Measurements from ENCODE around the gene AIG1. TPM values are rescaled to one million over a fixed set of nuclear protein-coding genes. Genes with fewer than 3 reads are reported as not detected.

AIG1 gene
- total RNA-seq, 1 donor from 2014 or later = 32.2 TPM

DNA sequence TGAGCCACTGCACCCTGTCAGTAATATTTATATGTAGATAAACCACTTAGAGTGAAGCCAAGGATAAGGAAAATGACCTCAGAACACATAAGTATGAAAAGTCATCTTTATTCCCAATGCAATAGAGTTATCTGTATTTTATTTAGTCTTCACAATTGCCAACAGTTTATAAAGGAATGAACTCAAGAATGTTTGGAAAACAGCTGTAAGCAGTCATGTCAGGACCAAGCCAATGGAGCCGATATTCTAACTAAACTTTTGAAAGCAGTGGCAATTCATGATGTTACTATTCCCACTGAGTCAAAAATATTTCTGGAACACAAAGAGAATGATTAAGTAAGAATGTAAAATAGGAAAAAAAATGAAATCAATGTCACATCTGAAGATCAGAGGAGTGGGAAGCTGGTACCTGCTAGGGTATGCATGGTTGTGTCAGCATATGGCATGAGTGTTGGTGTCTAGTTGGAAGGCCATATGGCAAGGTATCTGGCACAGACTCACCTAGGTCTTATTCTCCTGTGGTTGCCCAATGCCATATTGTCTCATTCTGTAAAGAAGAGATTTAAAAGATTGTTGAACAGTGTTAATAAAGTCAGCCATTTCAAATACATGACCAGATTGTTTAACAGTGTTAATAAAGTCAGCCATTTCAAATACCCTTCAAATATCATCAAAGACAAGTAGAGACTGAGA lies 271.6 kb downstream of the AIG1 start:
- Mint-ChIP-seq H3K27me3 (ENCODE audit: low read depth) (no peaks in the 10 kb centered on the region), H3K27ac (ENCODE audit: unreplicated experiment) (no peak overlapping the region), H3K4me3 (ENCODE audit: unreplicated experiment) (no peak overlapping the region), H3K9me3 (ENCODE audit: low read depth) (no peaks in the 10 kb centered on the region), H3K4me1 (ENCODE audit: low read depth) (peaks cover 19% of the 10 kb centered on the region), H3K36me3 (ENCODE audit: low read depth) (no peaks in the 10 kb centered on the region)
- TF ChIP-seq, protein P1, sequence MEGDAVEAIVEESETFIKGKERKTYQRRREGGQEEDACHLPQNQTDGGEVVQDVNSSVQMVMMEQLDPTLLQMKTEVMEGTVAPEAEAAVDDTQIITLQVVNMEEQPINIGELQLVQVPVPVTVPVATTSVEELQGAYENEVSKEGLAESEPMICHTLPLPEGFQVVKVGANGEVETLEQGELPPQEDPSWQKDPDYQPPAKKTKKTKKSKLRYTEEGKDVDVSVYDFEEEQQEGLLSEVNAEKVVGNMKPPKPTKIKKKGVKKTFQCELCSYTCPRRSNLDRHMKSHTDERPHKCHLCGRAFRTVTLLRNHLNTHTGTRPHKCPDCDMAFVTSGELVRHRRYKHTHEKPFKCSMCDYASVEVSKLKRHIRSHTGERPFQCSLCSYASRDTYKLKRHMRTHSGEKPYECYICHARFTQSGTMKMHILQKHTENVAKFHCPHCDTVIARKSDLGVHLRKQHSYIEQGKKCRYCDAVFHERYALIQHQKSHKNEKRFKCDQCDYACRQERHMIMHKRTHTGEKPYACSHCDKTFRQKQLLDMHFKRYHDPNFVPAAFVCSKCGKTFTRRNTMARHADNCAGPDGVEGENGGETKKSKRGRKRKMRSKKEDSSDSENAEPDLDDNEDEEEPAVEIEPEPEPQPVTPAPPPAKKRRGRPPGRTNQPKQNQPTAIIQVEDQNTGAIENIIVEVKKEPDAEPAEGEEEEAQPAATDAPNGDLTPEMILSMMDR (IDR thresholded peaks at IDR 0.05) = no peak
- DNase-seq (ENCODE audit: low spot score) = no peak

DNA sequence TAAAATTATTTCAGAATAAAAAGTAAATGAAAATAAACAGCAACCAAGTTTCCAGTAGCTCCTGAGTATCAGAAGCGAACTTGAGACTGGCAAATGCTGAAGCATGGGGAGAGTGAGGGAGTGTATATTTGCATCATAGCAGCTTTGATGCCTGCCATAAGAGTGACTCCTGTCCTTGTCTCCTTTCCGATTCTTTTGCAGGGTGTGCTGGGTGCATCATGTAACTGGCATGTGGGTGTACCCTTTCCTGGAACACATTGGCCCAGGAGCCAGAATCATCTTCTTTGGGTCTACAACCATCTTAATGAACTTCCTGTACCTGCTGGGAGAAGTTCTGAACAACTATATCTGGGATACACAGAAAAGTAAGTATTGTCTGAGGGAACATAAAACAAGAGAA lies 272.4 kb downstream of the AIG1 start:
- peaks cover under 1% of the 10 kb centered on the region for H3K36me3 Mint-ChIP-seq (ENCODE audit: low read depth)
- H3K27ac Mint-ChIP-seq (ENCODE audit: unreplicated experiment) = no peak overlapping the region
- no peaks in the 10 kb centered on the region for H3K27me3 Mint-ChIP-seq (ENCODE audit: low read depth)
- TF ChIP-seq, protein P1 (IDR thresholded peaks at IDR 0.05) = no peak
- no peak for DNase-seq (ENCODE audit: low spot score)
- H3K9me3 Mint-ChIP-seq (ENCODE audit: low read depth) = no peaks in the 10 kb centered on the region
- H3K4me1 Mint-ChIP-seq (ENCODE audit: low read depth) = peaks cover 19% of the 10 kb centered on the region
- H3K4me3 Mint-ChIP-seq (ENCODE audit: unreplicated experiment) = no peak overlapping the region

DNA sequence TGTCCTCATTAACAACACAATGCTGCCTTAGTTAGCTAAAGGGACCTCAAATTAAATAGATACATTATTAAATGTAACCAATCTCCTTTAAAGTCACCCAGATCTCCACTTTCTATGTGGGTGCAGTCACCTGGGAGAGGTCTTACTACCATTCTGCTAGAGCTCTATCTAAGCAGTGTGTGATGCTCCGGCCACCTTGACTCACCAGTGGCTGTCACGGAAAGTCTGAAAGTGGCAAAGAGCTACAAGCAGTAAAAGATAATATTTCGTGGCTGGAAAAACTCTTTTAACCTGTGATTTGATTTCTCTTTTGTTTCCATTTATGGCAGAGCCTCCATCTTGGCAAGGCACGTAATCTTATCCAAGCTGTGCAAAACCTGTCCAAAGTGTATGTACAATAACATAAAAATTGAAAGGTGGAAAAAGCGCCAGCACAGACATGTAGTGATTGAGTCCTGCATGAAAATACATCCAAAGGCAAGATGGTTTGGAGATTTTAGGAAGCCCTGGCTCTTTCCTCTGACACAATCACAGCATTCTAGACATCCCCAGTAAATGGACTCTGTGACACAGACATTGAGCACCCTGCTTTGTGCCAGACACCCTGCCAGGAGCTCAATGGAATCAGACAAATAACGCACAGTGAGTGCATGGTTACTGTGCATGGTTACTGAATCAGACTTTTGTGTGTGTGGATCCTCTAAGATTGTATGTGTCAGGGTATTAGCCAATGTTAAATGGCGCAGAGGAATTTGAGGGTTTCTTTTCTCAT lies 273.2 kb downstream of the AIG1 start:
- H3K36me3 Mint-ChIP-seq (ENCODE audit: low read depth) = peaks cover 2% of the 10 kb centered on the region
- no peak overlapping the region for H3K4me3 Mint-ChIP-seq (ENCODE audit: unreplicated experiment)
- H3K27me3 Mint-ChIP-seq (ENCODE audit: low read depth) = no peaks in the 10 kb centered on the region
- no peak overlapping the region for H3K27ac Mint-ChIP-seq (ENCODE audit: unreplicated experiment)
- H3K9me3 Mint-ChIP-seq (ENCODE audit: low read depth) = no peaks in the 10 kb centered on the region
- TF ChIP-seq, protein P1 (IDR thresholded peaks at IDR 0.05) = no peak
- no peak for DNase-seq (ENCODE audit: low spot score)
- peaks cover 19% of the 10 kb centered on the region for H3K4me1 Mint-ChIP-seq (ENCODE audit: low read depth)

DNA sequence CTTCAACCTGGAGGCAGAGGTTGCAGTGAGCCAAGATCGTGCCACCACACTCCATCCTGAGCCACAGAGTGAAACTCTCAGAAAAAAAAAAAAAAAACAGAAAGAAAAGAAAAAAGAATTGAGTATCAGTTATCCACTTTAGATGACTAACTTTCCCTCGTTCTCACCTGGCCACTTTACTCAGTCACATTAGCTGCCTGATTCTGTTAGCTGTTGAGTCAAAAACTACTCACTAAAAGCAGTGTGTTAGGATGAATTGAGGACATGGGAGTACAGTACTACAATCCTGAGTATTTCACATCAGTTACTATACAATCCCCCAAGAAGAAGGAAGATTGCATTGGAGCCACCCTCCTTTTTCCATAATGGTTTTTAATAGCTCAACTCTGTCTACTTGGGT lies 275.2 kb downstream of the AIG1 start:
- Mint-ChIP-seq H3K36me3 (ENCODE audit: low read depth) (peaks cover 2% of the 10 kb centered on the region), H3K27ac (ENCODE audit: unreplicated experiment) (no peak overlapping the region), H3K4me1 (ENCODE audit: low read depth) (peaks cover 23% of the 10 kb centered on the region), H3K4me3 (ENCODE audit: unreplicated experiment) (no peak overlapping the region), H3K9me3 (ENCODE audit: low read depth) (no peaks in the 10 kb centered on the region), H3K27me3 (ENCODE audit: low read depth) (no peaks in the 10 kb centered on the region)
- no peak for DNase-seq (ENCODE audit: low spot score)
- TF ChIP-seq, protein P1 (IDR thresholded peaks at IDR 0.05) = no peak

DNA sequence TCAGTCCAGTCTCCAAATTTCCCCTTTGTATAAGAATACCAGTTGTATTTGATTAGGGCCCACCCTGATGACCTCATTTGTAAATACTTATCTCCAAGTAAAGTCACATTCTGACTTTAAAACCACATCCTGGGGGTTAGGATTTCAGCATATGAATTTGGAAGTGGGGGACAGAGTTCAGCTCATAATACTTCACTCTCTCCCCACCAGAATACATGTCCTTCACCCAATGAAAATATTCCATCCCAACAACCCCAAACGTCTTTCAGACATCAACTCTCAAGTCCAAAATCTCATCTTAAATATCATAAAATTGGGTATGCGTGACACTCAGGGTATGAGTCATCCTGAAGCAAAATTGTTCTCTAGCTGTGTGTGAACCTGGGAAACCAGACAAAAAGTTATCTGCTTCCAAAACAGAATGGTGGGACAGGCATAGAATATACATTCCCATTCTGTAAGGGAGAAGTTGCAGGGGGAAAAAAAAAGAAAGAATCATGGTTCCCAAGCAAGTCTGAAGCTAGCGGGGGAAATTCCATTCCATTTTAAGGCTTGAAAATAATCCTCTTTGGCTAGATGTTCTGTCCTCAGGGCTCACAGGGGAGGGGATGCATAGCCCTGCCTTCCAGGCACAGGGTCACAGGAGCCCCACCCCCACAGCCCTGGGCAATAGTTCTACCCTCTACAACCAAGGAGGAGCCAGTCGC lies 275.9 kb downstream of the AIG1 start:
- TF ChIP-seq, protein P1 (IDR thresholded peaks at IDR 0.05) = no peak
- no peaks in the 10 kb centered on the region for H3K27me3 Mint-ChIP-seq (ENCODE audit: low read depth)
- no peak for DNase-seq (ENCODE audit: low spot score)
- H3K4me3 Mint-ChIP-seq (ENCODE audit: unreplicated experiment) = no peak overlapping the region
- H3K27ac Mint-ChIP-seq (ENCODE audit: unreplicated experiment) = peak overlapping the region; percentile 46
- peaks cover 2% of the 10 kb centered on the region for H3K36me3 Mint-ChIP-seq (ENCODE audit: low read depth)
- peaks cover 23% of the 10 kb centered on the region for H3K4me1 Mint-ChIP-seq (ENCODE audit: low read depth)
- no peaks in the 10 kb centered on the region for H3K9me3 Mint-ChIP-seq (ENCODE audit: low read depth)

Measured in chondrocyte (in vitro differentiated cells).